Stimulated activated CD8-positive, alpha-beta memory T cell treated with anti-CD3 and anti-CD28 coated beads, Interleukin-15, amount 100 ng/mL, for 24 hours (primary cell): ENCODE data around the gene CYP2D6.
A peak's percentile ranks its signal among the peaks of the same experiment; 100 is the strongest.

Source experiments
- DNase-seq: peaks from one replicate; pipeline ENCODE4 v3.0.0-alpha.2; 2020; ENCODE audit warnings: low read depth

Gene CYP2D6

DNA sequence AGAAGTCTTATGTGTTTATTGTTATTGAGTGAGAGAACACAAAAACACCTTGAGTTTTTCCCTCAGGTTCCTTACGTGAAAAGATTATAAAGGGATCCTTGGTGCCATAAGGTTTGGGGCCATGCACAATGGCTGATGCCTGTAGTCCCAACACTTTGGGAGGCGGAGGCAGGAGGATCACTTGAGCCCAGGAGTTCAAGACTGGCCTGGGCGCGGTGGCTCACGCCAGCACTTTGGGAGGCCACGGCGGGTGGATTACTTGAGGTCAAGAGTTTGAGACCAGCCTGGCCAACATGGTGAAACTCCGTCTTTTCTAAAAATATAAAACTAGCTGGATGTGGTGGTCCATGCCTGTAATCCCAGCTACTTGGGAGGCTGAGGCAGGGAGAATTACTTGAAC, 45.7 kb downstream of the CYP2D6 start:
- no peak for DNase-seq

DNA sequence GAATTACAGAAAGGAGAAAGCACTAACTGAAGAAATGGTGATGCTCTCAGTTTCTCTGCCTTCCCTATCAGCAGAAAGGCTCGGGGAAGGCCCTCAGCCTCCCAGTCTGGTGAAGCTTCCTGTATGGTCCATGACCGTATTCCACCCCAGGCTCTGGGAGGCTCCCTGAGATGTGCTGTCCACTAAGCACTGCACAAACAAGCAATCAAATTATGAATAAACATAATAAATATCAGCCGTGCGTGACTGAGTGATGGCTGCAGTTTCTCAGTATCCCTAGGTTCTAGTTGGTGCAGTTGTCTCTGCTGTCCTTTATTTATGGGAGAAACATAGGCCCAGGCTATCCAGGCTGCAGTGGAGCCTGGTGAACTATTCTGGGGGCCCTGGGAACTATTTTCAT, 47.5 kb downstream of the CYP2D6 start:
- DNase-seq: no peak

DNA sequence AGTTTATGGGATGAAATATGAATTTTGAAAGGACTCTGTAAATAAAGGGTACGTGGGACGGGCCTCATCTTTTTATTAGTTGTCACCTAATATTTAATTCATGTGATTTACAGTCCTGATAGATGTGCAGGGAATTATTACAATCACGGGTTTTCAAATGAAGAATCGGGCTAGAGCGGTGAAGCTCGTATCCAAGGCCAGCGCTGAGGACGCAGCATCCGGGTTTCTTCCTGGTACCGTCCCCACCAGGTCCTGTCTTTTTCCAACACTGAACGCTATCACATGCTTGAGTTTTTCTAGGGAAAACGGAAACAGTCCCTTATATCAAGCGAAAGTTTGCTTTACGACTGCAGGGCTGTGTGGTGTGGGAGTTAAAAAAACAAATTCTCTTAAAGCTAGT, 50.3 kb downstream of the CYP2D6 start:
- no peak for DNase-seq

DNA sequence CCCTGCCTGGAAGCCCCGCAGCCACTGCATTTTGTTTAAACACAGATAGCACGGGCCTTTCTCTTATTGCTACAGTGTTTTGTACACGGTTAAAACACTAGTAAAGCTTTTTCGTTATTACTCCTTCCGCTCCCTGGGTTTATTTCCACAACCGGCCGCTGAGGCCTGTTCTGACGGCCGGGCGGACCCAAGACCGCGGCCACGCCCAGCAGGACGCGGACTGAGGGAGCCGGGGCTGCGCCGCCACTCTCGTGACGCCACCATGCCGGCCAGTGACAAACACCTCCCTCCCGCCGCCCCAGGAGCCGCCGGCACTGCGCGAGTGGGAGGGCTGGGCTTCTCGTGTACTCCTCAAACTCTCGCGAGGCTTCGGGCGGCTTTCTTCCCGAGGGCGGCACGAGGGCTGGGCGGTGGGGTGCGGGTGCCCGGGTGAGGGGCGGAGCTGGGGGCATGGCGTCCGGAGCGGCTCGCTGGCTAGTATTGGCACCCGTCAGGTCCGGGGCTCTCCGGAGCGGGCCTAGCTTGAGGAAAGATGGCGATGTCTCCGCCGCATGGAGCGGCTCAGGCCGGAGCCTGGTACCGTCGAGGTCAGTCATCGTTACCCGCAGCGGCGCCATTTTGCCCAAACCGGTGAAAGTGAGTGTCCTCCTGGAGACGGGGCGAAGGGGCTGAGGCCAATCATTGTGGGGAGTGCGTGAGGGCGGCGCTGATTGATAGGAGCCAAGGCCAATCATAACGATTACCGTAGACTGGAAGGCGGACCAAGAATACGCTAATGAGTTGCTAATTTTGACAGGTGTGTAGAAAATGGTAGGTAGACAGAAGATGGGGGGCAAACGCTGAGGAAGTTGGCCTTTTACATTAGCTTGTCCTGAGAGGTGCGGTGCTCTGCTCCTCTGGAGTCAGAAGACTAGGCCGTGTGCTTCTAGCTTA, 51.0 kb downstream of the CYP2D6 start, which contains the start of gene SMDT1:
Gene SMDT1, plus strand, starts transcription at position 382 of the 933 bp plus-strand sequence. Its CDS starts 69 bp downstream, at position 451.
- peak; percentile 89 for DNase-seq

DNA sequence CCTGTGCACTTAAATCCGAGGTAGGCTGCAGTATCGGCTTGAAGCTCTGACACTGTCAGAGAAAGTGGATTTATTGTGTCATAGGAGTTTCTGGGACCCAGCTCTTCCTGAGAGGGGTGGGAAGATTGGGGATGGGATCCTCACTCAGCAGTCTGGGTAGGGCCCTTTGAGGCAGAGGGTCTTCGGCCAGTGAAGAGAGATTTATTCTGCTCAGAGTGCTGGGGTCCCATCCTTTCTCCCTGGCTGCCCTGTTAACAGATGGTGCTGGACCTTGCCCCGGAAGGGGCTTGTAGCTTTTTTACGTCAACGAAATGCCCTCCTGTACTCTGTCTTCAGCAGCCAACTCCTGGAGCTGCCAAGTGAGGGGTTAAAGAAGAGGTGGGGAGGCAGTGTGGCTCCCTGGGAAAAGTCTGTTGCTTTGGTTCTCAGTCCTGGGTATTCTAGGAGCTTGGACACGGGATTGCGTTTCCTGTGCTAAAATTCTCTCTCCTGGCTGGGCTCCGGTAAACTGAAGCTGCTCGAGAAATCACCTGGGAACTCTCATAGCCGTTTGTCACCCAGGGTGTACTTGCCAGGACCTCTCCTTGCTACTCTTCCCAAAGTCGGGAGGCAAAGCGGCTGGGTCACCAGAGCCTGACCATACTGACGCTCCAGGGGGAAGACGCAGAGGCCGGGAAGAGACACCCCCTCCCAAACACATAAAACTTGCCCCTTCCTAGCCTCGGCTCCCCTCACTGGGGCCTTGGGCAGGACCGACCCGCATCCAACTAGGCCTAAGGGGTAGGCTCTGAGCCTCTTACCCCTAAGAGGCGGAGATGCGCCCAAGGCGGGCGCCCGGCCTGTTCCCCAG, 51.9 kb downstream of the CYP2D6 start:
- DNase-seq: no peak

DNA sequence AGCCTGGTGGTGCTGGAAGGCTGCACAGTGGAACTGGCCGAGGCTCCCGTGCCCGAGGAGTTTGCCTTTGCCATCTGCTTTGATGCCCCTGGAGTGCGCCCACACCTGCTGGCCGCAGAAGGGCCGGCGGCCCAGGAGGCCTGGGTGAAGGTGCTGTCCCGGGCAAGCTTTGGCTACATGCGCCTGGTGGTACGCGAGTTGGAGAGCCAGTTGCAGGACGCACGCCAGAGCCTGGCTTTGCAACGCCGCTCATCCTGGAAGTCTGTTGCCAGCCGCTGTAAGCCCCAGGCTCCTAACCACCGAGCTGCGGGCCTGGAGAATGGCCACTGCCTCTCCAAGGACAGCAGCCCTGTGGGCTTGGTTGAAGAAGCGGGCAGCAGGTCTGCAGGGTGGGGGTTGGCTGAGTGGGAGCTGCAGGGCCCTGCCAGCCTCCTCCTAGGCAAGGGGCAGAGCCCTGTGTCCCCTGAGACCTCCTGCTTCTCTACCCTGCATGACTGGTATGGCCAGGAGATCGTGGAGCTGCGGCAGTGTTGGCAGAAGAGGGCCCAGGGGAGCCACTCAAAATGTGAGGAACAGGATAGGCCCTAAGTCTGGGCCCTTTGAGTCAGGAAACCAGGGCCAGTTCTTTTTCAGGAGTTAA, 53.0 kb downstream of the CYP2D6 start:
- DNase-seq: no peak

DNA sequence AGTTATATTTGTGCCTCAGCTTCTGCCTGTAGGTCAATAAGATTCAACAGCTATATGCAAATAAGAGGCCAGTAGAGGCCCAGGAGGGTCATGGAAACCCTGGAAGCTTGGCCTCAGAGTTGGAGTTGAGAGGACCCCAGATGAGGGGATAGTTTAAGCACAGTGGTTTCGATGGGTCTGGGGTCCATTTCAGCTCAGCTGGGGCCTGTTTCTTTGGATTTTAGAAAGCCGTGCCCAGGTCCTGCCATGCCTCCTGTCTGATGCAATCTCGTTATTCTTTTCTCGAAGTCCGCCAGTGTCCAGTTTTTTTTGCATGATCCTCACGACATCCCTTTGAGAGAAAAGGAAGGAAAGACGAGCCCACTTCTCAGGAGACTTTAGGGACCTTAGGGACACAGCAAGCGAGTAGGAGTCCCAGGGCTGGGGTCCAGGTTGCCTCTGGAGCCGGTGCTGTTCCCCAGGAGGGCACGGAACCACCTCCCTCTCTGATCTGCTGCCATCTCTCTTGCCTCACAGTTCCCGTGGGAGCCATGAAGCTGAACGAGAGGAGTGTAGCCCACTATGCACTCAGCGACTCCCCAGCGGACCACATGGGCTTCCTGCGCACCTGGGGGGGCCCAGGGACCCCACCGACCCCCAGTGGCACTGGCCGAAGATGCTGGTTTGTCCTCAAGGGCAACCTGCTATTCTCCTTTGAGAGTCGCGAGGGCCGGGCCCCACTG, 53.7 kb downstream of the CYP2D6 start:
- DNase-seq: no peak
